K562 (cell line): ENCODE data around the gene ITPR1. TPM values are rescaled to one million over a fixed set of nuclear protein-coding genes. Genes with fewer than 3 reads are reported as not detected.
A peak's percentile ranks its signal among the peaks of the same experiment; 100 is the strongest.

Experiments used
- ATAC-seq: fragments of 200-7000 bp; cut with Tn5 transposase; 3 replicates; pipeline ENCODE4 v1.9.1; 2020; ENCODE audit warnings: moderate library complexity
- BruUV-seq: library from RNA; stranded (reverse); fragments of 400-500 nt; replicated peaks from 2 replicates; lab custom pipeline; 2021; lab: Mats Ljungman, UMichigan
- CTCF ChIA-PET: fragments of 300-600 bp; formaldehyde crosslinking; extraction: SDS; loops from one replicate; lab custom pipeline; 2021; ENCODE audit warnings: low intra/inter-chr PET ratio; lab: Yijun Ruan, JAX
- POLR2A ChIA-PET: fragments of 300-600, 350-650 bp; sonication (Branson Sonifier 250); formaldehyde crosslinking; extraction: SDS; loops from one replicate; lab custom pipeline; 2021; ENCODE audit warnings: antibody characterized with exemption, inconsistent platforms; lab: Yijun Ruan, JAX
- DNase-seq, 4 experiments: peaks; one replicate each; pipeline versions ENCODE4 v3.0.0 to v3.0.0-alpha.2; 2011 to 2018; ENCODE audit warnings: low spot score in 3 of 4, mixed read lengths in 3 of 4; ENCODE audit errors: extremely low read depth in 1 of 4
- FAIRE-seq: peaks from 2 replicates; lab custom pipeline; 2011; peaks lifted over from hg19 to GRCh38; lab: Jason Lieb, UNC
- H2AFZ ChIP-seq: 2 replicates; pipeline ENCODE4 v1.6.0; 2011; ENCODE audit warnings: low read depth, low read length, control low read depth, inconsistent platforms
- H3K27ac ChIP-seq: fragments of 200-600 bp; 3 replicates; pipeline ENCODE4 v1.8.0; 2011; ENCODE audit warnings: low read depth, mild to moderate bottlenecking, control low read depth, inconsistent platforms, low read length, moderate library complexity, mixed read lengths; ENCODE audit errors: extremely low read depth
- H3K27me3 ChIP-seq, 2 experiments: fragments of 300-600 bp in 1 of 2; 2 replicates in 1 of 2; 3 replicates in 1 of 2; pipeline versions ENCODE4 v1.6.0 to v1.8.0; 2011; ENCODE audit warnings: inconsistent platforms in 2 of 2, low read length in 2 of 2, mild to moderate bottlenecking in 1 of 2, mixed read lengths in 1 of 2, moderate library complexity in 1 of 2; ENCODE audit not compliant: control insufficient read depth in 2 of 2, insufficient read depth in 2 of 2
- H3K36me3 ChIP-seq: fragments of 300-600 bp; 3 replicates; pipeline ENCODE4 v1.8.0; 2011; ENCODE audit warnings: mild to moderate bottlenecking, low read length, inconsistent platforms; ENCODE audit not compliant: control insufficient read depth, insufficient read depth
- H3K4me1 ChIP-seq, 2 experiments: fragments of 200-600 bp in 1 of 2; replicated peaks in 1 of 2; 2 replicates in 1 of 2; 3 replicates in 1 of 2; pipeline versions ENCODE4 v1.5.1 to v1.8.0; 2011; ENCODE audit warnings: inconsistent platforms in 2 of 2, low read length in 2 of 2, mild to moderate bottlenecking in 1 of 2, mixed read lengths in 1 of 2, moderate library complexity in 1 of 2; ENCODE audit not compliant: control insufficient read depth in 2 of 2, insufficient read depth in 2 of 2
- H3K4me2 ChIP-seq: 2 replicates; pipeline ENCODE4 v1.6.1; 2011; ENCODE audit warnings: low read length, control low read depth, inconsistent platforms, mixed read lengths; ENCODE audit not compliant: insufficient read depth
- H3K4me3 ChIP-seq: fragments of 200-600 bp; sonication (generic), shearing (Covaris generic); 2 replicates; pipeline ENCODE4 v1.5.1; 2016; ENCODE audit warnings: control low read depth, inconsistent platforms
- H3K79me2 ChIP-seq: fragments of 200-600 bp; 3 replicates; pipeline ENCODE4 v1.8.0; 2011; ENCODE audit warnings: low read length, inconsistent platforms; ENCODE audit not compliant: control insufficient read depth, insufficient read depth
- H3K9ac ChIP-seq, 2 experiments: 2 replicates each; pipeline versions ENCODE4 v1.6.0 to v1.6.1; 2011; ENCODE audit warnings: low read depth in 2 of 2, low read length in 2 of 2, control low read depth in 1 of 2, inconsistent platforms in 1 of 2, mild to moderate bottlenecking in 1 of 2, mixed read lengths in 1 of 2; ENCODE audit not compliant: insufficient read depth in 1 of 2
- H3K9me1 ChIP-seq: one replicate; pipeline ENCODE4 v1.6.0; 2011; ENCODE audit warnings: inconsistent platforms, mild to moderate bottlenecking, low read length, moderate library complexity; ENCODE audit not compliant: control insufficient read depth, insufficient read depth
- H3K9me3 ChIP-seq: replicated peaks from 2 replicates; pipeline ENCODE4 v1.5.1; 2011; ENCODE audit warnings: low read depth, low read length, inconsistent platforms; ENCODE audit not compliant: control insufficient read depth, insufficient read depth
- H4K20me1 ChIP-seq: replicated peaks from 2 replicates; pipeline ENCODE4 v1.6.1; 2011; ENCODE audit warnings: low read length, inconsistent platforms, mixed read lengths; ENCODE audit not compliant: control insufficient read depth, insufficient read depth
- C11orf30 ChIP-seq: fragments of 450-650 bp; IDR thresholded peaks from 2 replicates; pipeline ENCODE4 v1.6.1; 2016; ENCODE audit warnings: low read depth, mild to moderate bottlenecking
- CBX1 ChIP-seq: sonication (generic); IDR thresholded peaks from 2 replicates; pipeline ENCODE4 v1.6.1; 2016; ENCODE audit warnings: antibody characterized with exemption, low read depth, mild to moderate bottlenecking
- CREBBP ChIP-seq: IDR thresholded peaks from one replicate; pipeline ENCODE4 v1.6.1; 2012; ENCODE audit warnings: low read depth, mild to moderate bottlenecking, control low read depth, inconsistent platforms, low read length
- EZH2 ChIP-seq: IDR thresholded peaks from 2 replicates; pipeline ENCODE4 v1.6.1; 2012; ENCODE audit warnings: low read depth, mild to moderate bottlenecking, inconsistent platforms, low read length, borderline replicate concordance
- MAFG ChIP-seq: fragments of 450-650 bp; conservative IDR thresholded peaks from 2 replicates; pipeline ENCODE4 v1.6.1; 2016; ENCODE audit warnings: missing genetic modification characterization, missing compliant biosample characterization
- MED1 ChIP-seq: sonication (generic); formaldehyde crosslinking; IDR thresholded peaks from 2 replicates; pipeline ENCODE4 v1.8.1; 2023; ENCODE audit warnings: missing genetic modification reagents, borderline replicate concordance
- NFE2L1 ChIP-seq: fragments of 450-650 bp; IDR thresholded peaks from 2 replicates; pipeline ENCODE4 v1.6.1; 2016; ENCODE audit warnings: missing genetic modification characterization, low read depth, mild to moderate bottlenecking, missing compliant biosample characterization, moderate library complexity, borderline replicate concordance
- NFXL1 ChIP-seq: fragments of 450-650 bp; formaldehyde crosslinking; IDR thresholded peaks from 2 replicates; pipeline ENCODE4 v1.4.0; 2021; ENCODE audit warnings: mild to moderate bottlenecking
- RCOR1 ChIP-seq, 2 experiments: IDR thresholded peaks; 2 replicates each; pipeline ENCODE4 v1.6.1; 2012; ENCODE audit warnings: low read depth in 2 of 2, low read length in 2 of 2, borderline replicate concordance in 1 of 2, improper control_type of control experiment in 1 of 2
- SMARCA4 ChIP-seq: fragments of 450-650 bp; IDR thresholded peaks from 2 replicates; pipeline ENCODE4 v1.6.1; 2016
- TSC22D4 ChIP-seq: fragments of 450-650 bp; IDR thresholded peaks from 2 replicates; pipeline ENCODE4 v1.6.1; 2016; ENCODE audit warnings: missing genetic modification characterization, missing biosample characterization, control low read depth
- ZNF316 ChIP-seq: fragments of 450-650 bp; IDR thresholded peaks from 2 replicates; pipeline ENCODE4 v1.6.1; 2016
- ZNF586 ChIP-seq: fragments of 450-650 bp; formaldehyde crosslinking; conservative IDR thresholded peaks from 2 replicates; pipeline ENCODE4 v1.4.0; 2020; ENCODE audit warnings: mild to moderate bottlenecking, moderate library complexity
- ZNF696 ChIP-seq: fragments of 250-450 bp; sonication (Bioruptor Pico); conservative IDR thresholded peaks from 2 replicates; pipeline ENCODE4 v1.4.0; 2020; ENCODE audit warnings: mild to moderate bottlenecking, moderate library complexity
- whole genome bisulfite sequencing: fragments of 100-300 bp; shearing (Covaris generic); methylation state at CpG from one replicate; pipeline ENCODE4 v1.1.6; 2016; ENCODE audit warnings: low coverage, mixed read lengths; ENCODE audit not compliant: insufficient coverage; ENCODE audit errors: missing lambda C conversion rate; 5-methylcytosine and 5-hydroxymethylcytosine counted together
- in situ Hi-C: fragments of 300-500 bp; cut with MboI; formaldehyde crosslinking; loops from 4 replicates; pipeline ENCODE4 v1.15.0; 2018; ENCODE audit warnings: inconsistent platforms, mixed read lengths
- intact Hi-C: fragments of 100-400 bp; cut with micrococcal nuclease; formaldehyde crosslinking; loops from 2 replicates; pipeline ENCODE4 v1.14.2; 2022
- polyA plus RNA-seq, 8 experiments: library from polyadenylated mRNA; depleted of rRNA in 4 of 8; stranded (reverse) in 5 of 8; unstranded in 3 of 8; fragments of >200 nt; fragmentation: Nextera tagmentation in 2 of 8; fragmentation: Illumina TruSeq in 1 of 8; extraction: Ambion mirVana in 2 of 8; extraction: Trizol in 1 of 8; gene quantifications; 2 replicates each; pipeline versions ENCODE4 v1.2.1 to v1.2.3, GENCODE V29; 2011 to 2014; ENCODE audit warnings: inconsistent platforms in 1 of 8, missing spikeins in 1 of 8
- total RNA-seq, 7 experiments: library from RNA; depleted of rRNA in 6 of 7; stranded (reverse); fragments of >200 nt in 6 of 7; fragmentation: Illumina TruSeq in 2 of 7; extraction: Trizol in 2 of 7; gene quantifications; 2 replicates each; pipeline versions ENCODE4 v1.2.1 to v1.2.3, GENCODE V29; 2011 to 2021; ENCODE audit warnings: low replicate concordance in 1 of 7
- TF ChIP-seq, protein P1 (sequence below), 2 experiments: fragments of 450-650 bp; conservative IDR thresholded peaks; 2 replicates each; pipeline ENCODE4 v1.6.1; 2017; ENCODE audit warnings: mild to moderate bottlenecking in 2 of 2, moderate library complexity in 2 of 2

The ITPR1 gene
- total and polyA plus RNA-seq, 9 of the 15 experiments (the other 6 are each of a cell fraction or from before 2014, with no cell fraction given) = 22.4 to 40.0 (median 27.4) TPM

DNA sequence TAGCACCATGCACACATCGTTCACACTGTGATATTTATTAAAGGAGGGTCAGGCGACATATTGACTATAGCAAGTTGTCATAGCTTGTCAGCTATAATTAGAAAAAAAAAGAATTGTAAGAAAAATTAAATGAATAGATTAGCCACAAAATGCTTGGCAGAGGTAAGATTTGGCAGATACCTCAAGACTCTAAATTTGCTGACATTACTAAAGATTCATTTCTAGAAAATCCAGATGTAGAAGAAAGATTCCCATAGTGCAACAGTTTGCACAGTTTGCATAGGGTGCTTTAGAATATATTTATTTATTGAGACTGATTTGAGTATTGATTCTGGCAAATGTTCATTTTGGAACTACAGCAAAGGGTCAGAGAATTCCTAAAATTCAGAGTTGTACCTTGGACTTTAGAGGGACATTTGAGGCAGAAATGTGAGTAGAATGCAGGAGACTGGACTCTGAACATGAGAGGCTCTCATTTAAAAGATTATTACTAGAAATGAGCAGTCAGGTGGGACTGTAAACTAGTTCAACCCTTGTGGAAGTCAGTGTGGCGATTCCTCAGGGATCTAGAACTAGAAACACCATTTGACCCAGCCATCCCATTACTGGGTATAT is 384.1 kb downstream of the ITPR1 start:
- in situ Hi-C loops (no loop called here), intact Hi-C loops (no loop called here)
- ChIA-PET CTCF (no interaction called here), POLR2A (no interaction called here)
- no peak overlapping the region for H3K9ac ChIP-seq
- no peak for DNase-seq
- no peaks in the 10 kb centered on the region for H3K9me3 ChIP-seq
- no peaks in the 10 kb centered on the region for H3K9me1 ChIP-seq
- H3K4me2 ChIP-seq = no peak overlapping the region
- H3K4me3 ChIP-seq = no peak overlapping the region
- TF ChIP-seq NFXL1 = no peak
- TF ChIP-seq RCOR1 (IDR thresholded peaks at IDR 0.05; ENCODE audit: borderline replicate concordance in 1 of 2, low read depth in 2 of 2, low read length in 2 of 2) = no peak
- TF ChIP-seq MED1 = no peak
- TF ChIP-seq EZH2 = no peak
- TF ChIP-seq ZNF696 (CRISPR knock-in tag) = no peak
- TF ChIP-seq TSC22D4 = no peak
- peak; percentile 25; the same call in 1 of the 2 replicates for TF ChIP-seq MAFG (tag)
- TF ChIP-seq CREBBP = no peak
- no peak for TF ChIP-seq ZNF586
- TF ChIP-seq NFE2L1 (tag) = no peak
- TF ChIP-seq CBX1 = no peak
- no peak for TF ChIP-seq SMARCA4
- TF ChIP-seq C11orf30 = peak; percentile 64
- TF ChIP-seq ZNF316 = peak; percentile 78
- TF ChIP-seq, protein P1, sequence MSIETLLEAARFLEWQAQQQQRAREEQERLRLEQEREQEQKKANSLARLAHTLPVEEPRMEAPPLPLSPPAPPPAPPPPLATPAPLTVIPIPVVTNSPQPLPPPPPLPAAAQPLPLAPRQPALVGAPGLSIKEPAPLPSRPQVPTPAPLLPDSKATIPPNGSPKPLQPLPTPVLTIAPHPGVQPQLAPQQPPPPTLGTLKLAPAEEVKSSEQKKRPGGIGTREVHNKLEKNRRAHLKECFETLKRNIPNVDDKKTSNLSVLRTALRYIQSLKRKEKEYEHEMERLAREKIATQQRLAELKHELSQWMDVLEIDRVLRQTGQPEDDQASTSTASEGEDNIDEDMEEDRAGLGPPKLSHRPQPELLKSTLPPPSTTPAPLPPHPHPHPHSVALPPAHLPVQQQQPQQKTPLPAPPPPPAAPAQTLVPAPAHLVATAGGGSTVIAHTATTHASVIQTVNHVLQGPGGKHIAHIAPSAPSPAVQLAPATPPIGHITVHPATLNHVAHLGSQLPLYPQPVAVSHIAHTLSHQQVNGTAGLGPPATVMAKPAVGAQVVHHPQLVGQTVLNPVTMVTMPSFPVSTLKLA (conservative IDR thresholded peaks at IDR 0.05) = no peak
- H3K27ac ChIP-seq = no peak overlapping the region
- H4K20me1 ChIP-seq = no peaks in the 10 kb centered on the region
- H3K36me3 ChIP-seq = no peaks in the 10 kb centered on the region
- no TSS peak for BruUV-seq
- FAIRE-seq = no peak
- H3K4me1 ChIP-seq = no peaks in the 10 kb centered on the region
- ATAC-seq = no peak
- no peaks in the 10 kb centered on the region for H3K27me3 ChIP-seq
- H3K79me2 ChIP-seq = no peaks in the 10 kb centered on the region
- 60% methylated on average over 3 of the region's 3 CpGs for WGBS
- no peak overlapping the region for H2AFZ ChIP-seq
